Measurements from ENCODE around the gene ATP9A.

The ATP9A gene

DNA sequence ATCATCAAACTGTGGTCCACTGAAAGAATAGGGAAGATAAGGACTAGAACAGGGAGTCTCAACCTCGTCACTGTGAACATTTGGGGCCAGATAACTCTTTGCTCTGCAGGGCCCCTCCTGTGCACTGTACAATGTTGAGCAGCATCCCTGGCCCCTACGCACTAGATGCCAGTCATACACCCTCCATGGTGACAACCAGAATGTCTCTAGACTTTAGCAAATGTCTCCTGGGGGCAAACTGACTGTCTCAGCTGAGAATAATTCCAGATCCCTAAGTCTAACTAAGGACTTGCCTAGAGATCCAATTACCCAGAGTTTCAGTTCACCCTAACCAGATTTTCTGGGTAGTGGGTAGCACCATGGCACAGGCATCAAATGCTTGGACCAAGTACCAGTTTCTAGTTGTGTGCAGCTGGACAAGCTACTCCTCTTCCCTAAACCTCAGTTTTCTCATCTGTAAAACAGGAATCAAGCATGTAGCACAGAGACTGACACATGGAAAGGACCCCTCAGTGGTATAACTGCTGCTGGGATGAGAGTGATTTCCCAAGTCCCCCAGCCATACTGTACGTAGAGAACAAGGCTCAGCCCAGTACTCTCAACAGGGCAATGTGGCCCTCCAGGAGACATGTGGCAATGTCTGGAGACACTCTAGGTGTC lies 138.7 kb downstream of the ATP9A start:
- H3K4me3 ChIP-seq (ENCODE audit: low read depth, low read length) = no peak overlapping the region
- no peak for DNase-seq (ENCODE audit: low read depth)
- TF ChIP-seq, protein P1, sequence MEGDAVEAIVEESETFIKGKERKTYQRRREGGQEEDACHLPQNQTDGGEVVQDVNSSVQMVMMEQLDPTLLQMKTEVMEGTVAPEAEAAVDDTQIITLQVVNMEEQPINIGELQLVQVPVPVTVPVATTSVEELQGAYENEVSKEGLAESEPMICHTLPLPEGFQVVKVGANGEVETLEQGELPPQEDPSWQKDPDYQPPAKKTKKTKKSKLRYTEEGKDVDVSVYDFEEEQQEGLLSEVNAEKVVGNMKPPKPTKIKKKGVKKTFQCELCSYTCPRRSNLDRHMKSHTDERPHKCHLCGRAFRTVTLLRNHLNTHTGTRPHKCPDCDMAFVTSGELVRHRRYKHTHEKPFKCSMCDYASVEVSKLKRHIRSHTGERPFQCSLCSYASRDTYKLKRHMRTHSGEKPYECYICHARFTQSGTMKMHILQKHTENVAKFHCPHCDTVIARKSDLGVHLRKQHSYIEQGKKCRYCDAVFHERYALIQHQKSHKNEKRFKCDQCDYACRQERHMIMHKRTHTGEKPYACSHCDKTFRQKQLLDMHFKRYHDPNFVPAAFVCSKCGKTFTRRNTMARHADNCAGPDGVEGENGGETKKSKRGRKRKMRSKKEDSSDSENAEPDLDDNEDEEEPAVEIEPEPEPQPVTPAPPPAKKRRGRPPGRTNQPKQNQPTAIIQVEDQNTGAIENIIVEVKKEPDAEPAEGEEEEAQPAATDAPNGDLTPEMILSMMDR (IDR thresholded peaks at IDR 0.05; ENCODE audit: control insufficient read depth, extremely low read depth, insufficient read depth) = no peak

DNA sequence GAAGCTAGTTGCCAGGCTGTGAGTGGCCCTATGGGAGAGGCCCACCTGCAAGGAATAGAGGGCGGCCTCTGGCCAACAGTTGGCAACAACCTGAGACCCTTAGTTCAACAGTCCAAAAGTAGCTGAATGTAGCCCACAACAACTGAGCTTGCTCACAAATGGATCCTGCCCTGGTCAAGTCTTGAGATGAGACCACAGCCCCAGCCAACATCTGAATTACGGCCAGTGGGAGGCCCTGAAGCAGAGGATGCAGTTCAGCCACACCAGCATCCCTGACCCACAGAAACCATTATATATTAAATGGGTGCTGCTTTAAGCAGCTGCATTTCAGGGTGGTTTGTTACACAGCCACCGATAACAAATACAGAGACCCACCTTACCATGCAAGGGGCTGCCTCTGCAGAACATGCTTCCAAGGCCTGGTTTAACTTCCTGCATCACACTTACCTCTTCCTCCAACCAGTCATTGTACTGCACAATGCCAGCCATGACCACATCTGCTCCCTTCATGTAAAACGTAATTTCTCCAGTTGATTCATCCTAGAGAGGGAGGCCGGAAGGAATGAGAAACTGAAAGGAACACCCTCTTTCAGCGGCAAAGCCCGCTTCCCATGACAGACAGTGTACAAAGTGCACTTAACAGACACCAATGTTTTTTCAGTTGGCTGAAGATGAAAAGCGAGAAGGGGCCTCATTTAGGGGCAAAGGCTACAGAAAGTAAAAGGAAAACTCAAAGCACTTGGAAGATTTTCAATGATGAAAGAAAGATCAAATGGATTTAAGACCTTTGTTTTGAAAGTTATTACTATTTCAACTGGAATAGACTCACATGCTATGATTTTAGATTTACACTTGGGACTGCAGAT lies 139.4 kb downstream of the ATP9A start:
- DNase-seq (ENCODE audit: low read depth) = no peak
- H3K4me3 ChIP-seq (ENCODE audit: low read depth, low read length) = no peak overlapping the region
- TF ChIP-seq, protein P1 (IDR thresholded peaks at IDR 0.05; ENCODE audit: control insufficient read depth, extremely low read depth, insufficient read depth) = no peak

DNA sequence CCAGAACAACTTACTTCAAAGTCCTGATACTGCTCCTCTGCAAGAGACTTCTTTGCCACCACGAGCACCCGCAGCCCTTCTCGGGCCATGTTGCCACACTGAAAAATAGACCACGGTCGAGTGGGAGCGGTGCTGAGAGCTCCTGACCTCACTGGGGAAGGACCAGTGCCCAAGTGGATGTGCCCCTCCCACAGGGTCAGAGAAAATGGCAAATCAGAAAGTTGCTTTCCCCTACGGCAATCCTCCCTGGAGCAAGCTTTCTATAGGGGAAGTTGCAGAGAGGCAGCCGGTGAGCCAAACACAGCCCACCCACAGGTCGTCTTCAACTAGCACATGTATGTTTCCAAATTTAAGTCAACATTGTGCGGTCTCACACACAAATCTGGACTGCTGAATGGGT lies 140.6 kb downstream of the ATP9A start:
- TF ChIP-seq, protein P1 (IDR thresholded peaks at IDR 0.05; ENCODE audit: control insufficient read depth, extremely low read depth, insufficient read depth) = no peak

DNA sequence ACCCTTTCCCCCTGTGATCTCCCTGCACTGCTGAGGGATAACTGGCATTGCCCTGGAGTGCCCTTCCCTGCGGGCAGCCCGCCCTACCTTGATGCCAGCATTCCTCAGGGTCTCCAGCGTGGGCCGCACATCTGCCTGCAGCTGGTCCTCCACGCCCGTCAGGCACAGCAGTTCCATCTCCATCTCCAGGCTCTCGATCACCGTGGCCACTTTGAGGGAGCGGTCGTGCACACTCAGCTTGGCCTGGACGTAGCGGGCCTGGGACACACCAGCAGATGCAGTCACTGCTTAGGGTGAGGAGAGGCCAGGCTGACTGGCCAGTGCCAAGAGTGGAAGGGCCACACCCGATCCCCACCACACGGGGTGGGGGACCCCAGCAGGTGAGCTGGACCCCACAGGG lies 143.1 kb downstream of the ATP9A start:
- TF ChIP-seq, protein P1 (IDR thresholded peaks at IDR 0.05; ENCODE audit: control insufficient read depth, extremely low read depth, insufficient read depth) = no peak
- H3K4me3 ChIP-seq (ENCODE audit: low read depth, low read length) = no peak overlapping the region
- DNase-seq (ENCODE audit: low read depth) = no peak

More for the DNA sequence above, 140.6 kb downstream of the ATP9A start:
- H3K4me3 ChIP-seq (ENCODE audit: low read depth, low read length) = no peak overlapping the region
- DNase-seq (ENCODE audit: low read depth) = no peak

GRCh38 chr20:51624157-51624731 lies 143.9 kb downstream of the ATP9A start:
- DNase-seq (ENCODE audit: low read depth) = peak; percentile 25
- H3K4me3 ChIP-seq (ENCODE audit: low read depth, low read length) = no peak overlapping the region
- TF ChIP-seq, protein P1 (IDR thresholded peaks at IDR 0.05; ENCODE audit: control insufficient read depth, extremely low read depth, insufficient read depth) = peak; percentile 68

DNA sequence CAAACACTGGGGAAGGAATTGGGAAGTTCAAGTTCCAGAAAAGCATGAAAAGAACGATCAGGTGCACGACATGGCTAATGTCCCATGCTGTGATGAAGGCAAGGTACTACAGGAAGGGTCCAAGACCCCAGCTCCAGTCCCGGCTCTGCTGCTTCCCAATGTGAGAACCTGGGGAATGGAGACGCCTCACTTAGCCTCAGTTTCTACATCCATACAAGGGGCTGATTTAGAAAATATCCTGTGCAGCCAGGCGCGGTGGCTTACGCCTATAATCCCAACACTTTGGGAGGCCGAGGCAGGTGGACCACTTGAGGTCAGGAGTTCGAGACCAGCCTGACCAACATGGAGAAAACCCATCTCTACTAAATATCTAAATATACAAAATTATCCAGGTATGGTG lies 144.9 kb downstream of the ATP9A start:
- TF ChIP-seq, protein P1 (IDR thresholded peaks at IDR 0.05; ENCODE audit: control insufficient read depth, extremely low read depth, insufficient read depth) = no peak
- H3K4me3 ChIP-seq (ENCODE audit: low read depth, low read length) = no peak overlapping the region
- DNase-seq (ENCODE audit: low read depth) = no peak

Measured in LNCaP clone FGC (cell line).